Right lobe of liver (tissue), 4 donors: ENCODE measurements around the gene OGFOD3.
"Not testable (repeated sequence)": the region's sequence is repeated elsewhere in the genome, so short reads cannot be mapped to it uniquely, and the experiment has no call there.

Experiments used
- CTCF ChIP-seq, 4 donors: fragments of 200-600 bp in 3 of 4; fragments of 450-650 bp in 1 of 4; IDR thresholded peaks; one replicate each; pipeline versions ENCODE4 v1.5.1 to v1.8.0; 2016 to 2022; ENCODE audit warnings: antibody characterized with exemption in 4 of 4, mild to moderate bottlenecking in 2 of 4
- POLR2A ChIP-seq: fragments of 450-650 bp; IDR thresholded peaks from one replicate; pipeline ENCODE4 v1.6.1; 2017; ENCODE audit warnings: antibody characterized with exemption, mild to moderate bottlenecking
- donor health status: DM: no; HTN: no; CAD: no.
- donor health status: DM: no; HTN: no; CAD: no.
- donor health status: DM: no; HTN: yes; CAD: no.

GRCh38 chr17:82453151-82453550 lies 34.8 kb upstream of the OGFOD3 start:
- not testable (repeated sequence) for TF ChIP-seq CTCF (IDR thresholded peaks at IDR 0.05); POLR2A
